HG03175 (cell line): ENCODE results near the gene AADAC.
A peak's percentile ranks its signal among the peaks of the same experiment; 100 is the strongest.
"Not testable (repeated sequence)": the region's sequence is repeated elsewhere in the genome, so short reads cannot be mapped to it uniquely, and the experiment has no call there.

Source experiments
- ATAC-seq: cut with Tn5 transposase; IDR thresholded peaks from one replicate; pipeline ENCODE4 v1.9.1; 2021; ENCODE audit warnings: mild to moderate bottlenecking, moderate library complexity; ENCODE audit not compliant: unreplicated experiment

AADAC gene

GRCh38 chr3:151796105-151796680 is 17.7 kb upstream of the AADAC start:
- ATAC-seq = no peak

- ATAC-seq = no peak
Observed at GRCh38 chr3:151798466-151798865, 15.4 kb upstream of the AADAC start.

GRCh38 chr3:151800431-151800830 is 13.5 kb upstream of the AADAC start:
- ATAC-seq = no peak

GRCh38 chr3:151804267-151804666 is 9.6 kb upstream of the AADAC start:
- ATAC-seq = no peak

DNA sequence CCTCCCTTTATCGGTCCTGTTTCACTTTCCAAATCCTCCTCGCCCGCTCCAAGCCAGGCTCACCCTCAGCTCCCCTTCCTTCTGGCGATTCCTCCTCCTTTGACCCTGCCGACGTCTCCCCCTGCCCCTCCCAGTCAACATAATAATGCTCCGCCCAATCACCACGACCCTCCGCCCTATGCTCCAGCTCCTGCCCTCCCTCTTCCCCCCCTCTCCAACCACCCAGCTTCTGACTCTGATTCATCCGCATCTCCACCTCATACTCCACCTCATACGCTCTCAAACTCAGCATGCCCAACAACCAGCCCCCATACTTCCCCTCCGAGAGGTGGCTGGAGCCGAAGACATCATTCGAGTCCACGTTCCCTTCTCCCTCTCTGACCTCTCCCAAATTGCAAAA is 7.1 kb upstream of the AADAC start:
- ATAC-seq = no peak

GRCh38 chr3:151808926-151809325 is 5.0 kb upstream of the AADAC start:
- not testable (repeated sequence) for ATAC-seq

DNA sequence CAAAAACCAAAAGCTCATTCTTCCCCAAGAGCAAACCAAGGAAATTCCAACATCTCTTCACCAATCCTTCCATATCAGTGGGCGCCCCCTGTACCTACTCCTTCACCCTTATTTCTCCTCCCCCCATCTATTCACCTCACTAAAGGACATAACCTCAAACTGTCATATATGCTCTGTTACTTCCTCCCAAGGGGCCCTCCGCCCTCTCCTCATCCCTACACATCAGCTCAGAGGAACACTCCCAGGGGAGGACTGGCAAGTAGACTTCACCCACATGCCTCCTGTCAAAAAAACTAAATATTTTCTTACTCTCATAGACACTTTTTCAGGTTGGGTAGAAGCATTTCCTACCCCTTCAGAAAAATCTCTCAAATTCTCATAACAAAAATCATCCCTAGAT is 2.4 kb upstream of the AADAC start:
- no peak for ATAC-seq

GRCh38 chr3:151814588-151814987 is 672 bp downstream of the AADAC start:
- no peak for ATAC-seq

DNA sequence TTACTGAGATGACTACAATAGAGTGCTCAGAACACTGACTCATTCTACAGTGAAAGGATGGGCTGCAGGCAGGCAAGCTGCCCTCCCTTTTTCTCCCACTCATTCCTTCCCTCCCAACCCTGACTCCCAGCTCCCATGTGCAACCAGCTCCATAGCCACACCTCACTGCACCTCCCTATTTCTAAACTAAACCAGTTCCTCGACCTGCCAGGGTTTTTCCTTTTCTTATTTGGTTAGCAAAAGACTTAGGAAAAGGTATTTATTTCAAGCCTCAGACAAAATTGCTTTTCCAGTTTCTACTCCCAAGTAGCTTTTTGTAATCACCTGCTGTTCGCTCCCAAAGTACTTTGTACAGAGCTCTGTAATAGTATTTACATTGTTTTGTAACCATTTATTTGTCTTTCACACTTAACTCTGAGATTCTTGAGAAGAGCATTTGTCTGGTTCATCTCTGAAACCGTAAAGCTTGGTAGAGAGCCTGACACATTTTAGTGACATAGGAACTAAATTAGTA is 2.2 kb downstream of the AADAC start:
- no peak for ATAC-seq

- ATAC-seq = no peak
Observed at GRCh38 chr3:151817473-151817872, 3.6 kb downstream of the AADAC start.

GRCh38 chr3:151818361-151818760 is 4.4 kb downstream of the AADAC start:
- ATAC-seq = no peak

- ATAC-seq = no peak
Observed at GRCh38 chr3:151819910-151820309, 6.0 kb downstream of the AADAC start.

DNA sequence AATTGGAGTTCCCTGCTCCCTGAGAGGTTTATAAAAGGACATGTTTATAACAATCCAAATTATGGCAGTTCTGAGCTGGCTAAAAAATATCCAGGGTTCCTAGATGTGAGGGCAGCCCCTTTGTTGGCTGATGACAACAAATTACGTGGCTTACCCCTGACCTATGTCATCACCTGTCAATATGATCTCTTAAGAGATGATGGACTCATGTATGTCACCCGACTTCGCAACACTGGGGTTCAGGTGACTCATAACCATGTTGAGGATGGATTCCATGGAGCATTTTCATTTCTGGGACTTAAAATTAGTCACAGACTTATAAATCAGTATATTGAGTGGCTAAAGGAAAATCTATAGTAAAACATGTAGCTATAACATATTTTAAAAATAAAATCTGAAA is 13.9 kb downstream of the AADAC start:
- no peak for ATAC-seq

DNA sequence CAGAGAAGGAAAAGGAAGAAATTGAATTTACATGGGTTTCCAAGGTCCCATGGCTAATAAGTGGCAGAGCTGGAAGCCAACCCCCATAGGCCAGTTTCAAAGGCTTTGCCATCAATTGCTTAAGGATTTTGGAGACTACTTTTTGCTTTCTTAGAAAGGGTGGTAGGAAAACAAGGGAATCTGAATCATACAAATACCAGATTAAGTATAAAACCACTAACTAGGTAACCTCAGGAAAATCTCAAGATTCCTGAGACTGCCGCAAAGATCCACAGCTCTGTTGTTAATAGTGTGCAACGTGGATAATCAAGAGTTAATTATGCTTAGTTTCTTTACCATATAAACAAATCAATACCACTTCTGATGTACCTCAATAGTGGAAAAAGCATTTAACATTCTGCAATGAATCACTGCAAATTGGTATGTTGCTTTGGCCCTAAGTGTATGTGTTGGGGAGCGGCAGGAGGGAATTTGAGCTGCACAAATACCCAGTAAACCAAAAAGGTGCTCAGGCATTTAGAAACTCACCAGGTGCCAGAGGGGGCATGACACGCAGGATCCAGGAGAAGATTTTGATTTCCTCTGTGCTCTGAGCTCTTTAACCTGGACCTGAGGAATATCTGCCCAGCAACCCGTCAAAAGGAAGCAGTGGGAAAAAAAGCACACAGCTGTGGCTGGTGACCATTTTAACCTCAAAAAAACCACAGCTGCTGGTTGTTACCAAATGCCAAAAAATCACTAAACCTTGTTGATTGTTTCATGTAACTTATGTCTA is 22.0 kb downstream of the AADAC start:
- ATAC-seq = no peak

- ATAC-seq = no peak
Observed at GRCh38 chr3:151837057-151837456, 23.1 kb downstream of the AADAC start.

- peak; percentile 74 for ATAC-seq
Observed at GRCh38 chr3:151838574-151839312, 24.8 kb downstream of the AADAC start.

DNA sequence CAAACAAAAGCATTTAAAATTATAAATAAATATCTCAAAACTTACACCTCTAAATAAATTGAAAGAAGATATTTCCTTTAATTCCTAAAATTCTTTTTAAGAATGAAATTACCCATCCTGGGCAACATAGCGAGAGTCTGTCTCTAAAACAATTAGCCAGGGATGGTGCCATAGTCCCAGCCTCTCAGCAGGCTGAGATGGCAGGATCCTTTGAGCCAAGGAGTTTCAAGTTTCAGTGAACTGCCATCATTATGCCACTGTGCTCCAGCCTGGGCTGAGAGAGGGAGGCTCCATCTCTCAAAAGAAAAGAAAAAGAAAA is 25.4 kb downstream of the AADAC start:
- no peak for ATAC-seq

DNA sequence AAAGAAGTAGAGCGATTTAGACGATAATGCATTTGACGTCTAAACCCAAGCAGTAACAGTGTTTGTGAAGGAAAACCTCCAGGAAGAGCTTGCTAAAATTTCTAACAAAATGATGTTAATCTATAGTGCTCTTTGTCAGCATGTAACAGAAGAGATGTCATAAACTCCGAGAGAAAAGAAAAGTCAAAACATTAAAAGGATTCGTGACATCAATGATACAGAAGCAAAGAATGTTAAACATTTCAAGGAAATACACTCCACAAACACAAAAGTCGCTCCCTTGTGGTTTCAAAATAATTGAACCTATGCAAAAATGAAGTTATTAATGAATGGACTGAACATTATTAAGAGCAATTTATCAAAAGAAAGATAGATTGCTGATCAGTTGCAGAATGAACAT is 27.9 kb downstream of the AADAC start:
- no peak for ATAC-seq

DNA sequence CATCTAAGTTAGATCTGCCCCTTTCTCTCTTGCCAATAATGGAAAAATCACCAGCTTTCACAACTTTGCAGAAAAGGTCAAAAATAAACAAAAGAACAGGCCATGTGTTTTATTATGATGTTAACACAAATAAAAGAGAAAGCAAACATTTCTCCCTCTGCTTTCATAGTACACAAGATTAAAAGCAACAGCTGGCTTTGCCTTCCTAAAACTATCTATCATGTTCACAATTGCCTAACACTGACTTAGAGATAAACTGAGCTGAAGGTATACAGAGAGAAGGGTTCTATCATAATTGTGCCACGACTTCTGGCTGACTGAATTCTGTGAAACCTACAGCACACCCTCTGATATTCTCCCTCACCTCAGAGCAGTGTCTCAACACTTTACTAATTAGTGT is 29.4 kb downstream of the AADAC start:
- no peak for ATAC-seq

- ATAC-seq = no peak
Observed at GRCh38 chr3:151845306-151845905, 31.5 kb downstream of the AADAC start.

GRCh38 chr3:151850065-151850464 is 36.1 kb downstream of the AADAC start:
- not testable (repeated sequence) for ATAC-seq
